Measurements from ENCODE around the gene RTN3. TPM values are rescaled to one million over a fixed set of nuclear protein-coding genes. Genes with fewer than 3 reads are reported as not detected.

RTN3 gene
- total RNA-seq, 4 donors from 2014 or later: 161 to 221 (median 193) TPM

- H3K27ac ChIP-seq: no peak overlapping the region
- no peaks in the 10 kb centered on the region for H3K27me3 ChIP-seq
- DNase-seq (ENCODE audit: low spot score in 2 of 2): no peak
- H3K4me3 ChIP-seq: no peak overlapping the region
- 92% methylated on average over 5 of the region's 5 CpGs for WGBS
- no peaks in the 10 kb centered on the region for H3K9me3 ChIP-seq
- peaks cover under 1% of the 10 kb centered on the region for H3K4me1 ChIP-seq
- peaks cover 52% of the 10 kb centered on the region for H3K36me3 ChIP-seq
- no peak for TF ChIP-seq EP300 (IDR thresholded peaks at IDR 0.05)
- no peak for TF ChIP-seq POLR2A (IDR thresholded peaks at IDR 0.05)
- no peak for TF ChIP-seq POLR2AphosphoS5 (IDR thresholded peaks at IDR 0.05)
- TF ChIP-seq CTCF (IDR thresholded peaks at IDR 0.05): no peak
Observed at GRCh38 chr11:63756919-63757761, 75.8 kb downstream of the RTN3 start.

DNA sequence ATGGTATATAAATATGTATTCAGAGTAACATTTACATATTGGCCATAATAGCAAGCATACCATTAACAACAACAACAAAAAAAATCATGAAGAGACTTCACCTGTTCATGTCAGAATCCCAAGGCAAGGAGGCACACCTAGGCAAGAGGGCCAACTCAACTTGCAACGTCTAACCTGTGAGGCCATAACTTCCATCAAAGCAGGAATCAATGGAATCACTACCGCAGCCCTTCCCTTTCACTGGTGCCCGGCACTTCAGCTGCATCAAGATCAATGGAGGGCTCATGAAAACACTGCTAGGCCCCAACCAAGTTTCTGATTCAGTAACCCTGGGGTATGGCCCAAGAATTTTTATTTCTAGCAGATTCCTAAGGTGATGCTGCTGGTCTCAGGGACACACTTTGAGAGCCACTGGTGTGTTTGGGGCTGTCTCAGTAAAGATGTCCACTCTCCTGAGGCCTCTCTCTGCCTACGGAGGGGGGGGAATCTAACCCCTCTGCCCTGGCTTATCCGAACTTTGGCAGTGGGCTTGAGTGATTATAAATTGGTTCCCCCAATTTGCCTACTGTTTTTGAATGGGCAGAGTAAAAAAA is 79.3 kb downstream of the RTN3 start:
- H3K9me3 ChIP-seq: no peaks in the 10 kb centered on the region
- WGBS: 79% methylated on average over 5 of the region's 5 CpGs
- H3K27me3 ChIP-seq: no peaks in the 10 kb centered on the region
- DNase-seq (ENCODE audit: low spot score in 2 of 2): no peak
- H3K36me3 ChIP-seq: peaks cover 41% of the 10 kb centered on the region
- no peak overlapping the region for H3K27ac ChIP-seq
- no peak overlapping the region for H3K4me3 ChIP-seq
- peaks cover 26% of the 10 kb centered on the region for H3K4me1 ChIP-seq
- TF ChIP-seq POLR2AphosphoS5 (IDR thresholded peaks at IDR 0.05) (no peak), POLR2A (IDR thresholded peaks at IDR 0.05) (no peak), EP300 (IDR thresholded peaks at IDR 0.05) (no peak), CTCF (IDR thresholded peaks at IDR 0.05) (no peak)

GRCh38 chr11:63761188-63761587 is 79.9 kb downstream of the RTN3 start:
- Histone ChIP-seq H3K4me3 (no peak overlapping the region), H3K4me1 (peaks cover 32% of the 10 kb centered on the region), H3K27me3 (no peaks in the 10 kb centered on the region), H3K27ac (no peak overlapping the region), H3K9me3 (no peaks in the 10 kb centered on the region), H3K36me3 (peaks cover 35% of the 10 kb centered on the region)
- WGBS: 79% methylated on average over 5 of the region's 10 CpGs
- no peak for DNase-seq (ENCODE audit: low spot score in 2 of 2)
- TF ChIP-seq CTCF (IDR thresholded peaks at IDR 0.05): no peak
- no peak for TF ChIP-seq POLR2A (IDR thresholded peaks at IDR 0.05)
- TF ChIP-seq EP300 (IDR thresholded peaks at IDR 0.05): no peak
- TF ChIP-seq POLR2AphosphoS5 (IDR thresholded peaks at IDR 0.05): no peak

GRCh38 chr11:63761931-63762653 is 80.8 kb downstream of the RTN3 start:
- Histone ChIP-seq H3K9me3 (no peaks in the 10 kb centered on the region), H3K4me1 (peaks cover 41% of the 10 kb centered on the region), H3K4me3 (peak overlapping the region; percentile 49), H3K27ac (no peak overlapping the region), H3K27me3 (no peaks in the 10 kb centered on the region), H3K36me3 (peaks cover 29% of the 10 kb centered on the region)
- DNase-seq (ENCODE audit: low spot score in 2 of 2): no peak
- no peak for TF ChIP-seq EP300 (IDR thresholded peaks at IDR 0.05)
- TF ChIP-seq CTCF (IDR thresholded peaks at IDR 0.05): no peak
- no peak for TF ChIP-seq POLR2A (IDR thresholded peaks at IDR 0.05)
- TF ChIP-seq POLR2AphosphoS5 (IDR thresholded peaks at IDR 0.05): no peak
- WGBS: 67% methylated on average over 31 of the region's 34 CpGs
